Nucleus accumbens (tissue), 56 donors: Measurements from ENCODE around the gene CTSE.
A peak's percentile ranks its signal among the peaks of the same experiment; 100 is the strongest.

Source experiments
- DNase-seq, 56 donors: peaks; one replicate each; lab custom pipeline; 2025; lab: John Stamatoyannopoulos, UW

The CTSE gene

DNA sequence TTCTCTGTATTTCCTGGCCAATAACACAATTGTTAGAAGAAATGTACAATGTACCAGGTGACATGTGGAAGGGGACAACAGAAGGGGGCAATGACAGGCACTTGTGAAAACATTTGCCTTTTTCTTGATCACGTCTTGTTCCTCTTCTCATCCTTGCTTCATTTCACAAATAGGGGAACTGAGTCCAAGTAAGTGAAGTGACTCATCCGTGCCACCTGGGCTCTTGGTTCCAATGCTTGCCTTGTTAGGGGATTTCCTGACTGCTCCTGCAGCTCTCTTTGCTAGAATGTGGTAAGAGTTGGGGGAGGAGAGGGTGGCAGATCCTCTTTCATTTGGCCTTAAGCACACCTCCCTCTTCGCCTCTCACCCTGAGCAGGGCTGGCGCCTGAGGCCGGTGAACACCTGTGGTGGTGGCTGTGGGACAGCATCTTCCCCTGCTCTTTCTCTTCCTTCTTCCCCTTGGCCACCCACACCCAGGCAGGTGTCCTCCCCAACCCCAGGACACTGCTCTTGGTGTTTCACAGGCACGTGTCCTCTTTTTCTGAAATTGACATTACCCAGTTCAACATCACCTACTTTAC lies 27.1 kb upstream of the CTSE start:
- no peak for DNase-seq

DNA sequence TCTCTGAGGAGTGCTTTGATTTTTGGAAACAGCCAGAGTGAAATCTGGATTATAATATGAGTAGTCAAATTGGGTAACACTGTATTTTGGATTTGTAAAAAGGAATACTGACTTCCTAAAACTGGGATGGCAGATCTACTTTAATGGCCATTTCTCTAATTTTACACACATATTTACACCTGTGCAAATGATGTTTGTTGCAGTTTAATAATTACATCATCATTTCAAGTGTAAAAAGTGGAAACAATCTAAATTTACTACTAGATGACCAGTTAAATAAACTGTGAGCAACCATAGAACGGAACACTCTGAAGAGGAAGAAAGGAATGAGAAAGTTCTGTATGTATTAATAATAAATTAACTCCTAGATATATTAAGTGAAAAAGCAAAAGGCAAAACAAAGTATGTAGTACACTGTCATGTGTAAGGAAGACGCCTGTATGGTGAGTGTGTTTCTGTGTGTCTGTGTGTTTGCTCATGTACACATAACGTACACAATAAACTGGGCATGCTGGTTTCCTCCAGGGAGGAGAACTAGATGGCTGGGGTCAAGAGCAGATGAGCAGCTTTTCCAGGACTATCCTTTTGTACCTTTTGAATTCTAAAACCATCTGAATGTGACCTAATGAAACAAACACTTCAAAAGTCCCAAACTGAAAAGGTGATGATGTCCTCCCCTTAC lies 26.4 kb upstream of the CTSE start:
- no peak for DNase-seq

DNA sequence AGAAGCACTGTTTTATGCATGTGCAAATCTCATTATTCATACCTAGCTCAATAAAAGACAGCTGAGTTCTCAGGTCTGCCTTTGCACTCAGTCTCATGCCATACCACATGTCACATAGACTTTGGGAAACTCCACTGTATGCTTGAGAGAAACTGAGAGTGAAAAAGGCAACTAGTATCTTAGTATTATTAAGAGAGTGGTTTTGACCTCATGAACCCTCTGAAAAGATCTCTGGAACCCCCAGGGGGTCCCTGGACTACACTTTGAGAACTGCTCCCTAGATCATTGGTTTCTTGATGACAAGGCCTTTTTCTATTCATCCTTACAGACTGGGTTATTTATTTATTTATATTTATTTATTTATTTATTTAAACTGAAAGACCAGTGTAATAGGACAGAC lies 25.6 kb upstream of the CTSE start:
- DNase-seq, result no peak

DNA sequence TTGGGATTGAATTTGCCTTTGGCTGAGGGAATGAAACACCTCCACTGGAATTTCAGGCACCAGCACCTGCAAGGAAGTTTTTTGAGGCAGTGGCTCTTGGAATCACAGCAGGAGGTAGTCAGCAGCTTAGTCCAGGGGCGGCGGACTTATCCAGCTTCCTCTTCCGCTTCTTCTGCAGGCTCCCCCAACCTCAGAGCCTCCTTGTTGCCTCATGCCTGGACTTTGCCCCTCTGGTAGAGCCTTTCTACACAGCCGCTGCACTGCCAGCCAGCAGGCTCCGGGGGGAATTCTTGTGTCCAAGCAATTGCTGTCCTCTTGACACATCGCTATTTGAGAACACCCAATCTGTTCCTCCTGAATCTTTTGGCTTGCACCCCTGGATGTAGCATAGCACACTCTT lies 24.9 kb upstream of the CTSE start:
- no peak for DNase-seq

DNA sequence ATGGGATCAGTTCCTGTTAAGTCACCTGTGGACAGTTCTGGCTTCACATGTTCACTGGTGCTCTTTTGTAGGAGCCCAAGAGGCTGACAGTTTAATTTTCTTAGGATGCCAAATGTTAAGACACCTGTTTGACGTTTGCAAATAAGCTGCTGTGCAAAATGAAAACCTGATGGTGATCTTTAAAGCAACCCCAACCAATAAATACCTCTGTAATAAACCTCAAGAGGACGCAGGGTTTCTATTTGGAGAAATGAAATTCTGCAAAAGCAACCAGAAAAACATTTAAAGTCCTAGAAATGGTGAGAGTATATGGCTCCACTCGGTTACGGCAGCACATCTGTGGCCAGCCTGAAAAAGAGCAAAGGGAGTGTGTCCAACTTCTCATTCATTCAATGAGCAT lies 23.6 kb upstream of the CTSE start:
- no peak for DNase-seq

DNA sequence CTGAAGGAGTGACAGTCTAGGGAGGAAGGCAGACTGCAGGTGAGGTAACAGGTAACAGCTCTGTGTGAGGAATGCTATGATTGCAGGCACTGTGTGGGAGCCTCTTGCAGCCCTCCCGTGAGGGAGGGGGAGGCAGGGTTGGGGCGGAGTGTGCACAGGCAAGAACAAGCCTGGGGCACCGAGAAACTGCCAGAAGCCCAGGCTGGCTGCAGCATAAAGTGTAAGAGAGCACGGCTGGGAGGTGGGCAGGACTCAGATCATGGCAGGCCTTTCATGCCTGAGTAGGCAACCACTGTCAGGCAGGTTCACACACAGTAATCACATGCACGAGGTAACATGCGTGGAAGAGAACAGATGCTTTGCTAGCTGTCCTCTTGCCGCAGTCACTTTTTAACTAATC lies 17.9 kb upstream of the CTSE start:
- DNase-seq, result peak in 5 of 56 donors; percentile 2 to 10 (median 6)

DNA sequence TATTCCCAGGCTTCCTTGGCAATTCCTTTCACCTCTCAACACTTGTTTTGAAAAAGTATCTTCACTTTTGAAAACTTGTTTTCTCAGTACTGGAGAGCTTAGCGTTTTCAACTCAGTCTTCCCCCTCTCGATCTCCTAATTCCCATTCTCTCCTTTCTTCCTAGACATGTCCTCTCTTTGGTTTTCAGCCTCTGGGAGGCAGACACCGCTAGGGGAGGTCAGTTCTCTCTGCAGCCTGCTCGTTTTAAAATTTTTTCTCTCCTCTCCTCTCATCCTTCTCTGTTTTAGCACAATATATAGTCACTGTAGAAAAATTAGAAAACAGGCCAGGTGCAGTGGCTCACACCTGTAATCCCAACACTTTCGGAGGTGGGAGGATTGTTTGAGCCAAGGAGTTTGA lies 16.6 kb upstream of the CTSE start:
- DNase-seq, result no peak

DNA sequence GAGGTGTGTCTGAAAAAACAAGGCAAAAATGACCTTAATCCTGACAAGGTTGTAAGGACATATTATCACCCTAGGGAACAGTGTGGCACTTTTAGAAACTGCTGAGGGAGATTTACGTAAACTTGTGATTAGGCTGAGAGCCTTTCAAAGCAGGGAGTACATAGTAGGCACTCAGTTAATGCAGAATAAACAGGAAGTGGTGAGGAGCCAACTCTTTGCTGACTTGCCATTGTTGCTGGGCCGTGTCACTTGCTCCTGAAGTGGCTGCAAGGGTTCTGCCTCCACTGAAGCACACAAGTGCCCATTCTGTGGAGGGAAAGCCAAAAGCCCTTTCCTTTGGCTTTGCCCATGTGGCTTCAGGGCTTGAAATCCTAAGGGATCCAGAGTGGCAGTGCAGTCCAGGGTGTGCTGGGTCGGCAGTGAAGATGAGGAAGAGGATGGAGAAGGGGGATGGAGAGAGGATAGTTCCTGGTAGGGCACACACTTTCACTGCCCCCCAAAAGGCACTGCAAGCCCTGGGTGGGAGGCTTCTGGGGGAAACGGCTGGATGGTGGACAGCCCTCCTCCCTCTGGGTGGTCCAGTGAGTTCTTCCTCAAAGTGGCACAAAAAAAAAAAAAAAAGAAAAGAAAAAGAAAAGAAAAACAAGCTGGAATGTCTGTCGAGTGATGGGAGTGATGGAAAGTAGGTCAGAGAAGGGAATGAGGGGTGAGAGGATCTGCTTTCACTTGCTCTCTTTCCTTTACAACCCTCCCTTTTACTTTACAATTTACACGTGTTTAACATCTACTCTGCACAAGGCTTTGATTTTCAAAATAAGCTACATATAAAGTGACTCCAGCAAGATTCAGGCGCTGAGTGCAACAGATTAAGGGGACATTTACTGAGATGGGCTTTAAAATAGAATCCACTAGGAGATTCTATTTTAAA lies 15.6 kb upstream of the CTSE start:
- DNase-seq, result no peak

DNA sequence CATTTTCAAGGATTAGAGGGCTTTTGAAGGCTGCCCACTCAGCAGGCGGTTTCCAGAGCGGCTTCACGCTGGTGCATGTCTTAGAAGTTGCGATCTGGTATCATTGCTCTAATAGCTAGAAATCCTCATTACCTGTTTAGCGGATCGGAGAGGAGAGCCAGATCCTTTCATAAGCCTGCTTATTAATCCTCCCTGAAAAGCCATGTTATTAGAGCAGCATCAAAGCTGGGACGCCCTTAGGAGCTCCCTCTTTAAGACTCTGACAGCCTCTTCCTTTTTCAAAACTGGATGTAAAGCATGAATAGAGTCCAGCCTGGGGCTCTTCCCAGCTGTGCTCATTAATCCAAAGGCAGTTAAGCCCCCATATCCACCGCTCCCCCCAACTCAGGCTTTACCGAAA lies 13.9 kb upstream of the CTSE start:
- no peak for DNase-seq

DNA sequence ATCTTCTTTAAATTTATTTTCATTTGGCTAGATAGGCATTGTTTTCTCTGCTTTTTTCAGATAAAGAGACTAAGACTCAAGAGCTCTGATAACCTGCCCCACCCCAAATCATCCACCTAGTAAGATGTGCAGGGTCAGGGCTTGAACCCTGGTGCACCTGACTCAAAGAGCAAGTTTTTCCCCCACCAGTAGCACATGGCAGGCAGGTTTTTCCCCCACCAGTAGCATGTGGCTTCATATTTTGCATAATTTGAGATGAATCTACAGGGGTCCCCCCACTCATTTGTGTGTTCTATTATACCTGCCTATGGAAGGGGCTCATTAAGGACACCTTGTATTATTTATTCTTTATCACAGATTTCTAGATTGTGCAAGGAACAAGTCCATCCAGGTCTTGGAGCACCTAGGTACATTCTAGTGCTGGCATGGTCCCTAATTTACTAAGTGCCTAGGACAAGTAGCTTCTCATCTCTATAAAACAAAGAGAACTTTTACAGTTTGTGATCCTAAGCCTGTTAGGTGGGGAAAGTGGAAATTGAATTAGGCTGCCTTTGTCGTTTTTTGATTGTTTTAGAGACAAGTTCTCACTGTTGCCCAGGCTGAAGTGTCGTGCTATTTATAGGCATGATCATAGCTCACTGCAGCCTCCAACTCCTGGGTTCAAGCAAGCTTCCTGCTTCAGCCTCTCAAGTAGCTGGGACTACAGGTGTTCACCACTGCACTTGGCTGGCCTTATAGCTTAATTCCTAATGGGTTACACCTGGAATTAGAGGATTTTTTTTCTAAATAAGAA lies 13.2 kb upstream of the CTSE start:
- DNase-seq, result no peak

DNA sequence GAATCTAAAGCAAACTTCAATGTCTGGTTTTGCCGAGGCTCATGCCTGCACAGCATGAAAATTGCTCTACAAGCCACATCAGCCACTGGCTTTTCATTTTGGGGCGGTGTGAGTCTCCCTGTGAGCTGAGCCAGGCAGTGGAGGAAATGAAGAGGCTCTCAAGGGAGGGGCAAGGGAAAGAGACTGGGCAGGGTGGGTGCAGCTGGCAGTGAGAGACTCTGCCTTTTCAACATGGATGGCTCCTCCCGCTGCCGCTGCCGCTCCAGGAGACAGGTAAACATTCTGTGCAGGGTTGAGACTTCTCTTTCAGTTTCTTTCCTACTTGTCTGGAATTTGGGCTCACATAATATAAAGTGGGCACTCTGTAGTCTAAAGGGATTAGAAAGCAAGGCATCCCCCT lies 11.3 kb upstream of the CTSE start:
- DNase-seq, result no peak

DNA sequence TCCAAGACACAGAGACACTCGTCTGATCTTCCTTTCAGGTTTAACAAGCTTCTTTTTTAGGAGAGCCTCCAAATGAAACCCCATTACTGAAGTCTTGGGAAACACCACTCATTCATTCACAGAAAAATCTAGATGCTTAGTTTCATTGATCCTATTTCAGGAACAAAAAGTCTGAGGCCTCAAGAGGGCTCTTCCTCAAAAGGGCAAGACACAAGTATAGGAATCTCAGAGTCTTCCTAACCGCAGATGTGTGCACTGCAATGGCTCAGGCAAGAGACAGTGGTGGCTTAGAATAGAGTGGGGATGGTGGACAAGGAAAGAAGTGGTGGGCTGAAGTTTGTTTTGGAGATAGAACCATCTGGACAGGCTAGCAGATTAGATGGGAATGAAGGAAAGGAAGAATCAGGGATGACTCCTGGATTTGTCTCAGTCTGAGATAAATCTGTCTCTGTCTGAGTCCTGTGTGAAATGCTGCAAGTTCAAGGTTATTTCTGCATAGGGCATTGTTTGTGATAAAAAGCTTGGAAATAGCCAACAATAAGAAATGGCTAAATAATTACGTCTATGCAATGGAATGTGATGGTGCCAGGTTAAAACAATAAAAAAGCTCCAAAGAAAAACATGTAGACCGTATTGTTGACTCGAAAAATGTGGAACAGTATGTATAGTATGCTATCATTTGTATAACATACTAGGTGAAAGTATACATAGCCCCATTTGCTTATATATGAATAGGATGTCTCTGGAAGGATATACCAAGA lies 8.9 kb upstream of the CTSE start:
- DNase-seq, result no peak

DNA sequence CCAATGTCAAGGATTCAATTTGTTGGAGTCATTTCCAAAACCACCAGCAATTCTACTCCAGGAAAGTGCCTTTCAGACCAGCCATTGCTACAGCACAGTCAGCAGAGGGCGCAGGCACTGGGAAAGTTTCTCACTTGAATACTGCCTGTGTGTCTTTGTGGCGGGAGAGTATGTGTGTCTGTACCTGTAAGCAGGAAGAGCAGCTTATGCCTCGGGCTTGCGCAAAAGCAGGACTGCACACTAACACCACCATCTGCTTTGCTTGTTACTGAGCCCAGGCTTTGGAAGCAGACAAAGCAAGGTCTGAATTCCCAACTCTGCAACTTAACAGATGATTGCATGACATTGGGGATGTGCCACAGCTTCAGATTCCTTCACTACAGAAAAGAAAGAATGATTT lies 7.0 kb upstream of the CTSE start:
- peak in 43 of 56 donors; percentile 4 to 78 (median 41) for DNase-seq

DNA sequence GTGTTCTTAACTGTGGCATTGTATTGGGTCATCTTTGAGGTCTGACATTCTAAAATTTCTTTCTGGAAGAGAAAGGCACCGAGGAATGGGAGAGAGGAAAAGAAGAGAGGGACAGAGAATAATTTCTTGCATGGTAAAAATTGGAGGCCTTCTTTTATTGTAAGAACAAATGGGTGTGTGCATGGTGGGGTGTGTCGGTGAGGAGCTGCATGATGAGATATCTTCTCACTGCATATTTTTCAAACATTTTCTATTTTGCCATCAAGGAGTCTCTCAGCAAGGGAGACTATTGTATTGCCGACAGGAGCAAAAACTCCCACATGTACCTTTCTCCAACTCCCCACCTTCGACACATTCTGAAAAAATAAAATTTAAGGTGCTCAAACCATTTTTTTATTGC lies 6.5 kb upstream of the CTSE start:
- no peak for DNase-seq

DNA sequence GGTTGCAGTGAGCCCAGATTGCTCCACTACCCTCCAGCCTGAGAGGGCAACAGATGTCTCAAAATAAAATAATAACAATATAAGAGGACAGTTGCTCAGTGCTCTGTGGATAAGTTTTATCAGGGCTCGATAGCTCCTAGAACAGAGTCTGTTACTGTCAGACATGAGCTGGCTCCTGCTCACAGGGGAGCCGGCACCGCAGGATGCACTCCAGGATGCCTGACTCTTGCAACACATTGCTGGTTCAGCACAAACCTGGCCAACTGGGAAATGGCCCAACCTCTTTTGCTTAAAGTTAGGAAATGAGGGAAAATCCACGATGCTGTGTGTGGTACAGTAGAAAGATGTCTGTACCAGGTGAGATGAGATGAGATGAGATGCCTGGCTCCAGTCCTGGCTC lies 5.8 kb upstream of the CTSE start:
- DNase-seq, result no peak

DNA sequence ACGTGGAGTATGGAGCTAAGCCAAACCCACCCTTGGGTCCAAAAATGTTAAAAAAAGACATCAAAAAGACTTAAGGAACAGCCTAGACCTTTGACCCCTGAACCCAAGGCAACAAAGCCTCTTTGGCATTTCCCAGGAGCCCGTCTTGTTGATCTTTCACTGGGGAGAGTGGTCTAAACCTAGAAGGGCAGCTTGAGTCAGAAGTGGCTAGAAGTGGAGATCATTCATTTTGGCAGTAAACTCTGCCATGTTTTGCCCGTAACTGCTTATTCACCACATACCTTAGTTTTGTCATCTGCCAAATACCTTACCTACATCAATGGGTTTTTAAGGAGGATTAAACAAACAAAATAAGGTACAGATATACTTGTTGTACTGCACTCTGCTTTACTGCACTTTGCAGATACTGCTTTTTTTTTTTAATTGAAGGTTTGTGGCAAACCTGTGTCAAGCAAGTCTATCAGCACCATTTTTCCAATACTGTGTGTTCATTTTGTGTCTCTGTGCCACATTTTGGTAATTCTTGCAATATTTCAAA lies 1.7 kb upstream of the CTSE start:
- DNase-seq, result no peak

DNA sequence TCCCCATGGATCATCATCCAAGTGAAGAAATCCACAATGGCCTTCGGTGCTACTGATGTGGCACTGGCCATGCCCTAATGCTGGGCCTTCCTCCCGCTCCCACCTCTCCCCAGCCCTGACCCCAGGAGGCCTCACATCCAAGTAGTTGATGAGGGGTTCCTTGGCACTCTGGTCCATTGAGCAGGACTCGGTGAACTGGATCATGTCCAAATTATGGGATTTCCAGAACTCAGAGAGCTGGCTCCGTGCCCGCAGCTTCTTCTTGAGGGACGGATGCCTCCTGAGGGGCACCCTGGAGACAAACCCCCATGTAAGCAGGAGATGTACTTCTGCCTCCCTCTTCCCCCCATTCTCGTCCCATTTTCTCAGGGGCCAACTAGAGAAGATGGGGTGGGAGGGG lies 929 bp downstream of the CTSE start:
- no peak for DNase-seq

DNA sequence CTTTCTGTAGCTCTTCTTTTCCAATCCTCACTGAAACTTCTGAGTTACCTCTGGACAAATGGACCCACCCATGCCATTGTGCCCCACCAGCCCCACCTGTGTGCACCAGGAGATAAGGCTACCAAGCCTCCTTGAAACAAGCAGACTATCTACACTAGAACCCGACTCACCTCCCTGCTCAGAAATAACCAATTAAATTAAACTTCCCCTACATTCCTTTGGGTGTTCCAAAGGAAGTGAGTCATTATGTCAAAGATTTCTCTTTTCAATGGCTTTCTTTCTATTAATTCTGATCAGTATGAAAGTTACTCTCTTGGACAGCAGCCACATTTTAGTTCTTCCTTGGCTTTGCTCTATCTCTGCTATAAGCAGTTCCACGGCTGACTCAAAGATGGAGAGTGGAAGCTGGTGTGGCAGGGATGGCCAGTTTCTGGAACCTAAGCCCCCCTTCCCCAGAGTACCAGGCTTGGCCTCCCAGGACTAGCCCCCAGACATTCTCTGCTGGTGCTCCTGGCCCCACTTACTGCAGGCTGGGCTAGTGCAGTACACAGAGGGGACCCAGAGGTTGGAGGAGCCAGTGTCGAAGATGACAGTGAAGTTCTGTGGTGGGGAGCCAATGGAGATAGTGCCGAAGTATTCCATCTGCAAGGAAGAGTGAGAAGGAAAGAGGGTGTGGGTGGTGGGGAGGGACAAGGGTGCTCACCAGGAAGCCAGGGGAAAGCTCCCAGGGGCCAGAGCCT lies 1.9 kb downstream of the CTSE start:
- no peak for DNase-seq

DNA sequence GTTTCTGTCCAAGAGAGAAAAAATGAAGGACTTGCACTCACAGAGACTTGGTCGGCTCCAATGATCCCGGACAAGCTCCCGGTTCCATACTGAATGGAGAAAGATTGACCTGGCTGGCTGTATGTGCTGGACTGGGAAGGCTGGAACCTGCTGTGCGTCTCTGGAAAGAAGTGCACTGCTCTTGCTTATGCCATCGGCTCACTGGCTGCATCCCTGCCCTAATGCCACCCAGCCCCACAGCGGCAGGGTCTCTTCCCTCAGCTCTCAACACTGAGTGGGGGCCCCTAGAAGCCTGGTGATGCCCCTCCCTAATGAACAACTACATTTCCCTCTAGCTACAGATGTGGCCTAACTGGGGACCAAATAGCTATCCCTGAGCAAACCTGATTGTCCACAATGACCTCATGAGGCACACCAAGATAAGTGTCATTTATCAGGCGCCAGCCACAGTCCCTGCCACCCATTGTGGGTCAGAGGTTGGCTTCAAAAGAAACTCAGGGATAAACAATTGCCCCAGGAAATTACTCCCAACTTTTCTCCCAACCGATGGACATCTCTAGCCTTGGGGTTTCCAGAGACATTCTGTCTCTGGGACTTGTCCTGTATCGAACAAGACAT lies 2.6 kb downstream of the CTSE start:
- DNase-seq, result no peak
